T-helper 2 cell treated with Interferon-gamma antibody and Interleukin-4, amounts not matched to agents 5 μg/mL and 100 μg/mL, for 36 hours (primary cell): ENCODE measurements around the gene KAZN.
A peak's percentile ranks its signal among the peaks of the same experiment; 100 is the strongest.

ENCODE experiments used
- DNase-seq: peaks from one replicate; pipeline ENCODE4 v3.0.0; 2021; ENCODE audit warnings: low spot score
- H3K27ac Mint-ChIP-seq: one replicate; pipeline ENCODE4 v1.8.0; 2021; ENCODE audit warnings: mild to moderate bottlenecking, mixed read lengths
- H3K27me3 Mint-ChIP-seq: one replicate; pipeline ENCODE4 v1.8.0; 2021; ENCODE audit warnings: low read depth, mixed read lengths
- H3K36me3 Mint-ChIP-seq: one replicate; pipeline ENCODE4 v1.8.0; 2021; ENCODE audit warnings: low read depth, mixed read lengths
- H3K4me1 Mint-ChIP-seq: one replicate; pipeline ENCODE4 v1.8.0; 2021; ENCODE audit warnings: low read depth, mixed read lengths
- H3K4me3 Mint-ChIP-seq: one replicate; pipeline ENCODE4 v1.8.0; 2022; ENCODE audit warnings: mild to moderate bottlenecking, moderate library complexity, mixed read lengths
- H3K9me3 Mint-ChIP-seq: one replicate; pipeline ENCODE4 v1.8.0; 2021; ENCODE audit warnings: mixed read lengths

Gene KAZN

GRCh38 chr1:14909920-14910460 lies 311.5 kb downstream of the KAZN start:
- Mint-ChIP-seq H3K9me3 (no peaks in the 10 kb centered on the region), H3K4me1 (no peaks in the 10 kb centered on the region), H3K36me3 (no peaks in the 10 kb centered on the region), H3K27ac (no peak overlapping the region), H3K27me3 (no peaks in the 10 kb centered on the region), H3K4me3 (no peak overlapping the region)
- no peak for DNase-seq

GRCh38 chr1:14910984-14911721 lies 312.7 kb downstream of the KAZN start:
- no peak overlapping the region for H3K4me3 Mint-ChIP-seq
- H3K4me1 Mint-ChIP-seq: no peaks in the 10 kb centered on the region
- no peak for DNase-seq
- H3K27me3 Mint-ChIP-seq: no peaks in the 10 kb centered on the region
- H3K36me3 Mint-ChIP-seq: no peaks in the 10 kb centered on the region
- H3K9me3 Mint-ChIP-seq: no peaks in the 10 kb centered on the region
- H3K27ac Mint-ChIP-seq: no peak overlapping the region

GRCh38 chr1:14912839-14913481 lies 314.5 kb downstream of the KAZN start:
- no peaks in the 10 kb centered on the region for H3K4me1 Mint-ChIP-seq
- no peak overlapping the region for H3K27ac Mint-ChIP-seq
- DNase-seq: no peak
- H3K36me3 Mint-ChIP-seq: no peaks in the 10 kb centered on the region
- H3K9me3 Mint-ChIP-seq: no peaks in the 10 kb centered on the region
- no peaks in the 10 kb centered on the region for H3K27me3 Mint-ChIP-seq
- no peak overlapping the region for H3K4me3 Mint-ChIP-seq

GRCh38 chr1:14913482-14914177 lies 315.1 kb downstream of the KAZN start:
- no peak overlapping the region for H3K27ac Mint-ChIP-seq
- no peaks in the 10 kb centered on the region for H3K4me1 Mint-ChIP-seq
- H3K27me3 Mint-ChIP-seq: peaks cover under 1% of the 10 kb centered on the region

GRCh38 chr1:14914351-14914988 lies 316.0 kb downstream of the KAZN start:
- no peaks in the 10 kb centered on the region for H3K9me3 Mint-ChIP-seq
- H3K4me3 Mint-ChIP-seq: no peak overlapping the region
- no peaks in the 10 kb centered on the region for H3K4me1 Mint-ChIP-seq
- peaks cover 3% of the 10 kb centered on the region for H3K27me3 Mint-ChIP-seq
- H3K36me3 Mint-ChIP-seq: no peaks in the 10 kb centered on the region
- no peak for DNase-seq
- H3K27ac Mint-ChIP-seq: no peak overlapping the region

More at GRCh38 chr1:14913482-14914177, 315.1 kb downstream of the KAZN start:
- Mint-ChIP-seq H3K4me3 (no peak overlapping the region), H3K9me3 (no peaks in the 10 kb centered on the region), H3K36me3 (no peaks in the 10 kb centered on the region)
- no peak for DNase-seq

GRCh38 chr1:14915356-14916054 lies 317.0 kb downstream of the KAZN start:
- no peaks in the 10 kb centered on the region for H3K4me1 Mint-ChIP-seq
- H3K9me3 Mint-ChIP-seq: no peaks in the 10 kb centered on the region
- peak; percentile 8 for DNase-seq
- peaks cover 3% of the 10 kb centered on the region for H3K27me3 Mint-ChIP-seq
- H3K4me3 Mint-ChIP-seq: no peak overlapping the region
- no peak overlapping the region for H3K27ac Mint-ChIP-seq
- no peaks in the 10 kb centered on the region for H3K36me3 Mint-ChIP-seq

GRCh38 chr1:14919289-14919688 lies 320.8 kb downstream of the KAZN start:
- Mint-ChIP-seq H3K4me3 (no peak overlapping the region), H3K4me1 (no peaks in the 10 kb centered on the region), H3K9me3 (no peaks in the 10 kb centered on the region), H3K36me3 (no peaks in the 10 kb centered on the region), H3K27ac (no peak overlapping the region), H3K27me3 (peaks cover 24% of the 10 kb centered on the region)
- no peak for DNase-seq

GRCh38 chr1:14919751-14920150 lies 321.3 kb downstream of the KAZN start:
- DNase-seq: no peak
- Mint-ChIP-seq H3K4me3 (no peak overlapping the region), H3K9me3 (no peaks in the 10 kb centered on the region), H3K36me3 (no peaks in the 10 kb centered on the region), H3K27me3 (peaks cover 24% of the 10 kb centered on the region), H3K27ac (no peak overlapping the region), H3K4me1 (no peaks in the 10 kb centered on the region)

- Mint-ChIP-seq H3K27me3 (peaks cover 36% of the 10 kb centered on the region), H3K36me3 (no peaks in the 10 kb centered on the region), H3K9me3 (no peaks in the 10 kb centered on the region), H3K27ac (no peak overlapping the region), H3K4me1 (peaks cover 3% of the 10 kb centered on the region), H3K4me3 (no peak overlapping the region)
- DNase-seq: no peak
Observed at GRCh38 chr1:14921057-14921456, 322.6 kb downstream of the KAZN start.

GRCh38 chr1:14922942-14923726 lies 324.6 kb downstream of the KAZN start:
- no peak for DNase-seq
- Mint-ChIP-seq H3K36me3 (no peaks in the 10 kb centered on the region), H3K27ac (no peak overlapping the region), H3K27me3 (peaks cover 52% of the 10 kb centered on the region), H3K9me3 (no peaks in the 10 kb centered on the region), H3K4me3 (peak overlapping the region; percentile 70), H3K4me1 (peaks cover 4% of the 10 kb centered on the region)

- H3K4me3 Mint-ChIP-seq: peak overlapping the region; percentile 70
- no peaks in the 10 kb centered on the region for H3K9me3 Mint-ChIP-seq
- peaks cover 4% of the 10 kb centered on the region for H3K4me1 Mint-ChIP-seq
- H3K27me3 Mint-ChIP-seq: peaks cover 50% of the 10 kb centered on the region
- no peaks in the 10 kb centered on the region for H3K36me3 Mint-ChIP-seq
- no peak overlapping the region for H3K27ac Mint-ChIP-seq
- DNase-seq: peak; percentile 20
Observed at GRCh38 chr1:14923727-14924452, 325.4 kb downstream of the KAZN start.
